LNCaP clone FGC (cell line): Measurements from ENCODE around the gene DUXB.

Source experiments
- DNase-seq: peaks from one replicate; pipeline ENCODE4 v3.0.0-alpha.2; 2011; ENCODE audit warnings: low read depth
- H3K4me3 ChIP-seq: 2 replicates; pipeline ENCODE4 v1.5.1; 2011; ENCODE audit warnings: mild to moderate bottlenecking, low read depth, low read length, control low read depth
- CTCF ChIP-seq: IDR thresholded peaks from 2 replicates; pipeline ENCODE4 v1.5.1; 2012; ENCODE audit warnings: mild to moderate bottlenecking; ENCODE audit not compliant: control insufficient read depth, insufficient read depth; ENCODE audit errors: extremely low read depth

DUXB gene

GRCh38 chr16:75710344-75710743 is 9.1 kb upstream of the DUXB start:
- no peak overlapping the region for H3K4me3 ChIP-seq
- no peak for TF ChIP-seq CTCF
- DNase-seq, result no peak

DNA sequence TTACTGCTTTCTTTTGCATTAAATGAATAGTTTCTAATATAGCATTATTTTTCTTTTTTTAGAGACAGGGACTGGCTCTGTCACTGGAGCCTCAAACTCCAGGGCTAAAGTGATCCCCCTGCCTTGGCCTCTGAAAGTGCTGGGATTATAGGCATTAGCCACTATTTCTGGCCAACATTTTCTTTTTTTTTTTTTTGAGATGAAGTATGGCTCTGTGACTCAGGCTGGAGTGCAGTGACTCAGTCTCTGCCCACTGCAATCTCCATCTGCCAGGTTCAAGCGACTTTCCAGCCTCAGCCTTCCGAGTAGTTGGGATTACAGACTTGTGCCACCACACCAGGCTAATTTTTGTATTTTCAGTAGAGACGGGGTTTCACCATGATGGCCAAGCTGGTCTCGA is 2.0 kb upstream of the DUXB start:
- no peak for TF ChIP-seq CTCF
- DNase-seq, result no peak
- no peak overlapping the region for H3K4me3 ChIP-seq

DNA sequence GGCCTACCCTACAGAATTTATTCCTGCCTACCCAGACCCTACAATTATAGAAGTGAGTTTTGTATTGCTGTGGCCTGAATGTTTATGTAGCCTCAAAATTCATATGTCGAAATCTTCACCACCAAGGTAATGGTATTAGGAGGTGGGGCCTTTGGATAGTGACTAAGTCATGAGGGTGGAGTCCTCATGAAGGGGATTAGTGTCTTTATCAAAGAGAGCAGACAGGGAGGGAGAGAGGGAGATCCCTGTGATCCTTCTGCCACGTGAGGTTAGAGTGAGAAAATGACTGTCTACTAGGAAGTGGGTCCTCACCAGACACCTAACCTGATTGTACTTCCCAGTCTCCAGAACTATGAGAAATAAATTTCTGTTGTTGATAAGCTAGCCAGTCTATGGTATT is 981 bp upstream of the DUXB start:
- no peak for TF ChIP-seq CTCF
- no peak overlapping the region for H3K4me3 ChIP-seq
- DNase-seq, result no peak

DNA sequence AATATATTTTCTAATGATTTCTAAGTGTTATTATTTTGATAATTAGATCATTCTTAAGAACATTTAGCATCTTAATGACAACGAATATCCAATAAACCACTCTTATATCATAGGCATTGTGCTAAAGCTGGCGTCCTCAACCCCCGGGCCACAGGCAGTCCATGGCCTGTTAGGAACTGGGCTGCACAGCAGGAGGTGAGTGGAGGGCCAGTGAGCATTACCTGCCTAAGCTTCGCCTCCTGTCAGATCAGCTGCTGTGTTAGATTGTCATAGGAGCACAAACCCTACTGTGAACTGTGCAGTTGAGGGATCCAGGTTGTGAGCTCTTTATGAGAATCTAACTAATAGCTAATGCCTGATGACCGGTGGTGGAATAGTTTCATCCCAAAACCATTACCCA is 3.7 kb downstream of the DUXB start:
- H3K4me3 ChIP-seq, result no peak overlapping the region
- TF ChIP-seq CTCF, result no peak
- no peak for DNase-seq

DNA sequence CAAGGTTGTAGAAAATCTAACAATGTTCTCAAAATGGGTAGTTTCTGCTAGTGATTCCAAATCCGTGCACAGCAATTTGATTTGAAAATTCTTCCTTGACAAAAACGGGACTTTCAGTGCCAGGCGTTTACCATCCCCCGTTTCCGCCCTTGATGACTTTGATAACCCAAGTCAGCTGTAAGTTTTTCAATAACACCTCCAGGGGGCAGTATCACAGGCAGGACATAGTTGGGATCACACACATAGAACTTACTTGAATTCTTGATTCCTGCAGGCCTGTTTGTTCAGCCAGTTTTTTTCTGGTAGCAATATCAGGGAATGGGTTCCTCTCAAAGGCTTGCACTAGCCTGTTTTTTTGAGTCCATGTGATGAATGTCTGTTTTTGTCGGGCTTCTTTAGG is 5.6 kb downstream of the DUXB start:
- TF ChIP-seq CTCF, result peak; percentile 23; the same call in 1 of the 2 replicates
- DNase-seq, result no peak
- no peak overlapping the region for H3K4me3 ChIP-seq

- DNase-seq, result no peak
- no peak overlapping the region for H3K4me3 ChIP-seq
- no peak for TF ChIP-seq CTCF
Observed at GRCh38 chr16:75687361-75687760, 13.9 kb downstream of the DUXB start.

DNA sequence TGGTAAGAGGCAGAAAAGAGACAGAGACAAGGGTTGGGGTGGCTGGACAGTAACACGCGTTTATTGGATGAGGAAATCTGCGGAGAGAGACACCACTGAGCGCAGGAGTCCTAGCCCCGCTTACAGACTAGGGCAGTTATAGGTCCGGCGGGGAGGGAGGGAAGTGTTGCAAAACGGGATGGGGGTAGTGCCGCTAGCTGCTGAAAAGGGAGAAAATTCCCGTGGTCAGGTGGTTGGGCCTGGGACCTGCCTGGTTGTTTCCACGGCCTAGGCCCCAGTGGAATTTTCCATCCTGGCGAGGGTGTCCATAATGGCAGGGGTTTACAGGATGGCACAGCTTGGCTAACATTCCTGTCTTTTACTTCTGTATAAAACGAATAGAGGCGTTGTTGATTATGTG is 19.0 kb downstream of the DUXB start:
- TF ChIP-seq CTCF, result no peak
- no peak overlapping the region for H3K4me3 ChIP-seq
- DNase-seq, result no peak
